CD4-positive, alpha-beta memory T cell (primary cell): ENCODE results near the gene OST4. TPM values are rescaled to one million over a fixed set of nuclear protein-coding genes. Genes with fewer than 3 reads are reported as not detected.

Experiments
- CTCF ChIA-PET: fragments of 350-600 bp; sonication (Branson Sonifier 250); formaldehyde crosslinking; loops from one replicate; lab custom pipeline; 2021; ENCODE audit warnings: inconsistent platforms; ENCODE audit not compliant: partially characterized antibody; lab: Charles Lee
- POLR2A ChIA-PET: fragments of 350-600 bp; sonication (Branson Sonifier 250); formaldehyde crosslinking; loops from one replicate; lab custom pipeline; 2021; ENCODE audit not compliant: partially characterized antibody; lab: Charles Lee
- DNase-seq, 5 donors: peaks; one replicate each; pipeline versions ENCODE4 v3.0.0 to v3.0.0-alpha.2; 2020 to 2022; ENCODE audit warnings: mixed read lengths in 1 of 5
- H3K27ac ChIP-seq: one replicate; pipeline ENCODE4 v1.7.0; 2013; ENCODE audit warnings: low read depth, low read length
- H3K27me3 ChIP-seq: 2 replicates; pipeline ENCODE4 v1.7.0; 2013; ENCODE audit warnings: mild to moderate bottlenecking, low read length, moderate library complexity; ENCODE audit not compliant: insufficient read depth
- H3K36me3 ChIP-seq: 2 replicates; pipeline ENCODE4 v1.7.0; 2013; ENCODE audit warnings: mild to moderate bottlenecking, low read length, moderate library complexity; ENCODE audit not compliant: insufficient read depth
- H3K4me1 ChIP-seq: 2 replicates; pipeline ENCODE4 v1.7.0; 2013; ENCODE audit warnings: mild to moderate bottlenecking, low read length, moderate library complexity; ENCODE audit not compliant: insufficient read depth
- H3K4me3 ChIP-seq, 2 donors: one replicate each; pipeline ENCODE4 v1.7.0; 2013; ENCODE audit warnings: low read length in 2 of 2, mild to moderate bottlenecking in 1 of 2
- H3K9me3 ChIP-seq, 2 donors: one replicate each; pipeline ENCODE4 v1.7.0; 2013; ENCODE audit warnings: low read length in 2 of 2, control low read depth in 1 of 2; ENCODE audit not compliant: control insufficient read depth in 1 of 2
- H3K27ac Mint-ChIP-seq, 7 donors: one replicate each; pipeline ENCODE4 v1.8.0; 2020 to 2021; ENCODE audit warnings: mixed read lengths in 7 of 7, mild to moderate bottlenecking in 6 of 7, inconsistent platforms in 3 of 7, moderate library complexity in 3 of 7
- H3K27me3 Mint-ChIP-seq, 2 donors: one replicate each; pipeline ENCODE4 v1.8.0; 2020 to 2021; ENCODE audit warnings: mixed read lengths in 2 of 2
- H3K36me3 Mint-ChIP-seq, 2 donors: one replicate each; pipeline ENCODE4 v1.8.0; 2020 to 2021; ENCODE audit warnings: mixed read lengths in 2 of 2, inconsistent platforms in 1 of 2, mild to moderate bottlenecking in 1 of 2
- H3K4me1 Mint-ChIP-seq, 4 donors: one replicate each; pipeline ENCODE4 v1.8.0; 2020 to 2021; ENCODE audit warnings: mixed read lengths in 4 of 4, mild to moderate bottlenecking in 1 of 4
- H3K4me3 Mint-ChIP-seq, 8 donors: one replicate each; pipeline ENCODE4 v1.8.0; 2020 to 2021; ENCODE audit warnings: mixed read lengths in 8 of 8, mild to moderate bottlenecking in 7 of 8, moderate library complexity in 6 of 8, inconsistent platforms in 3 of 8
- H3K9me3 Mint-ChIP-seq, 8 donors: one replicate each; pipeline ENCODE4 v1.8.0; 2020 to 2021; ENCODE audit warnings: mixed read lengths in 8 of 8, mild to moderate bottlenecking in 5 of 8, inconsistent platforms in 3 of 8, moderate library complexity in 1 of 8
- intact Hi-C: fragments of 100-400 bp; cut with micrococcal nuclease; formaldehyde crosslinking; loops from one replicate; pipeline ENCODE4 v1.15.1; 2023
- polyA plus RNA-seq, 2 donors: library from polyadenylated mRNA; unstranded; fragments of 300-500 nt; fragmentation: Illumina TruSeq; gene quantifications; one replicate each; pipeline ENCODE4 v1.2.3, GENCODE V29; 2021
- total RNA-seq, 2 experiments: library from RNA; stranded (reverse); gene quantifications; one replicate each; pipeline ENCODE4 v1.2.3, GENCODE V29; 2021

OST4 gene
- total and polyA plus RNA-seq, 4 experiments from 2014 or later, result 269 to 958 (median 587) TPM

DNA sequence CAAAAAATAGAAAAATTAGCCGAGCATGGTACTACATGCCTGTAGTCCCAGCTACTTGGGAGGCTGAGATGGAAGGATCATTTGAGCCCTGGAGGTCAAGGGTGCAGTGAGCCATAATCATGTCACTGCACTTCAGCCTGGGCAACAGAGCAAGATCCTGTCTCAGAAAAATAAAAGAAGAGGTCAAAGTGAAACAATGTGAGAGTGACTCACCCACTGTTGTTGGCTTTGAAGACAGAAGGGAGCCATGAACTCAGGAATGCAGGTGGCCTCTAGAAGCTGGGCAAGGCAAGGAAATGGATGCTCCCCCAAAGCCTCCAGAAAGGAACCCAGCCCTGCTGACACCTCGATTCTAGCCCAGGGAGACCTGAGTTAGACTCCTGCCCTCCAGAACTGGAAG, 42.4 kb downstream of the OST4 start:
- ChIA-PET POLR2A (interaction anchor here (2.1 to 6.8 kb wide), 2 partner anchors 17 to 22 kb away, joined by 4 to 72 read pairs; partner anchors contain the start of gene AGBL5), CTCF (no interaction called here)
- H3K27me3 Mint-ChIP-seq, result no peaks in the 10 kb centered on the region
- no peaks in the 10 kb centered on the region for H3K9me3 Mint-ChIP-seq
- peaks cover 13 to 38% (median 29%) of the 10 kb centered on the region in 4 donors for H3K4me1 Mint-ChIP-seq
- peak overlapping the region in 1 of 8 donors; percentile 31 for H3K4me3 Mint-ChIP-seq
- H3K27me3 ChIP-seq, result no peaks in the 10 kb centered on the region
- DNase-seq, result no peak
- no peak overlapping the region for H3K27ac Mint-ChIP-seq
- intact Hi-C loops, result no loop called here
- no peaks in the 10 kb centered on the region for H3K9me3 ChIP-seq
- H3K27ac ChIP-seq, result no peak overlapping the region
- H3K4me1 ChIP-seq, result peaks cover 17% of the 10 kb centered on the region
- no peak overlapping the region for H3K4me3 ChIP-seq
- H3K36me3 Mint-ChIP-seq, result peaks cover 0 to 27% of the 10 kb centered on the region in 2 donors
- no peaks in the 10 kb centered on the region for H3K36me3 ChIP-seq

DNA sequence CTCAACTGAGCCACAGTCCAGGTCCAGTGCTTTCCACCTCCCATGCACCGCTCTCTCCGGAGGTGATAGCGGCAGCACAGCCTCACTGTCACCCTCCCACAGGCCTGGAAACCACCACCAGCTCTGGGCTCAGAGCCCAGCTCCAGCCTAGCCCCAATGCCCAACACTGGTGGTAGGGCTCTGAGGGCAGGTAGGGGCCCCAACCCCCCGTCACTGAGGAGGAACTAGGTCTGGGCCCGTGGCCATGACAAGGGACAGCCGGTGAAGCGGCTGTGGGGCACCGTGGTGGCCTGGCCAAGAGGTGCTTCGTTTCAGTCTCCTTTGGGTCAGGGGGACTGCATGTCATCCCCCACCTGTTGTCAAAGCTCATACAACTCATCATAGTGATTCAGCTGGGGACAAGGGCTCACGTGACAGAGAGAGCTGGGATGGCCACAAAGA, 44.2 kb downstream of the OST4 start:
- no peak overlapping the region for H3K27ac Mint-ChIP-seq
- no peaks in the 10 kb centered on the region for H3K9me3 Mint-ChIP-seq
- CTCF ChIA-PET, result no interaction called here
- intact Hi-C loops, result no loop called here
- DNase-seq, result no peak
- no peak overlapping the region for H3K4me3 Mint-ChIP-seq
- peaks cover 4 to 24% (median 17%) of the 10 kb centered on the region in 4 donors for H3K4me1 Mint-ChIP-seq
- no peaks in the 10 kb centered on the region for H3K9me3 ChIP-seq
- H3K27me3 Mint-ChIP-seq, result no peaks in the 10 kb centered on the region
- H3K4me3 ChIP-seq, result no peak overlapping the region
- POLR2A ChIA-PET, result no interaction called here
- peaks cover 7% of the 10 kb centered on the region for H3K4me1 ChIP-seq
- H3K36me3 ChIP-seq, result peaks cover 6% of the 10 kb centered on the region
- no peaks in the 10 kb centered on the region for H3K27me3 ChIP-seq
- H3K36me3 Mint-ChIP-seq, result peaks cover 3 to 20% of the 10 kb centered on the region in 2 donors
- H3K27ac ChIP-seq, result no peak overlapping the region

DNA sequence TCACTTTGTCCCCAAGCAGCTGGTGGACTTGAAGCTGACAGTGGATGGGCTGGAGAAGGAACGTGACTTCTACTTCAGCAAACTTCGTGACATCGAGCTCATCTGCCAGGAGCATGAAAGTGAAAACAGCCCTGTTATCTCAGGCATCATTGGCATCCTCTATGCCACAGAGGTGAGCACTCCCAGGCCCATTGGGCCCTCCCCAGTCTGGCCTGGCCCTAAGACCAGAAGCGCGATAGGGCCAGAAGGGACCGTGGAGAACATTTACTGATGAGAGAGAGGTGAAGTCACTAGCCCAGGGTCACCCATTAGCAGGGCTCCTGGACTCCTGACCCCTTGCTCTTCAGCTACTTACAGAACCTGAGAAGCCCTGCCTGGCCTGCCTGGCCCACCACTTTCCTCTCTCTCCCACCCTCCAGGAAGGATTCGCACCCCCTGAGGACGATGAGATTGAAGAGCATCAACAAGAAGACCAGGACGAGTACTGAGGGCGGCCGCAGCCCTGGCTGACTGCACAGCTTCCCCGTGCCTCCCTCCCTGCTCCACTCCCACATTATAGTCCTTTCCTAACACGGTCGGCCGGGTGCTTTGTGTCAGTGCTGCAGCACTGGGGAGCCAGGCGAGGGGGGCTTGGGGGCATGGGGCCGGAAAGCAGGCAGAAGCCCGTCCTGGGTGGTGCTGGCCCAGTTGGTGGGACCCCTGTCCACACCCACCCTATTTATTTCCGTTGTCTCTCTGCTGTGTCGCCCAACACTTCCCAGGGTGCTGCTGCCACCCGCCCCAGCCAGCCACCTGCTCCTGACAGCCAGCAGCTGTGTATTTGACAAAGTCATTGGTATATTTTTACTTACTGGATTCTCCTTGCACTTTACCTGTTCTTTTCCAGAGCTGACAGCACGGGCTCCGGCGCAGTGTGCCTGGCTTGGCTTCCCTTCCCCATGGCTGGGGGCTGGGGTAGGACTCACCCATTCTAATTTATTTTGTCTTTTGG, 45.3 kb downstream of the OST4 start:
- peaks cover 6% of the 10 kb centered on the region for H3K36me3 ChIP-seq
- DNase-seq, result no peak
- ChIA-PET POLR2A (no interaction called here), CTCF (no interaction called here)
- intact Hi-C loops, result no loop called here
- no peak overlapping the region for H3K4me3 ChIP-seq
- peaks cover 3 to 20% of the 10 kb centered on the region in 2 donors for H3K36me3 Mint-ChIP-seq
- no peaks in the 10 kb centered on the region for H3K27me3 ChIP-seq
- no peaks in the 10 kb centered on the region for H3K27me3 Mint-ChIP-seq
- H3K4me1 Mint-ChIP-seq, result peaks cover 2 to 17% (median 12%) of the 10 kb centered on the region in 4 donors
- H3K27ac ChIP-seq, result no peak overlapping the region
- no peaks in the 10 kb centered on the region for H3K4me1 ChIP-seq
- no peaks in the 10 kb centered on the region for H3K9me3 Mint-ChIP-seq
- no peaks in the 10 kb centered on the region for H3K9me3 ChIP-seq
- H3K4me3 Mint-ChIP-seq, result no peak overlapping the region
- peak overlapping the region in 1 of 7 donors; percentile 27 for H3K27ac Mint-ChIP-seq

DNA sequence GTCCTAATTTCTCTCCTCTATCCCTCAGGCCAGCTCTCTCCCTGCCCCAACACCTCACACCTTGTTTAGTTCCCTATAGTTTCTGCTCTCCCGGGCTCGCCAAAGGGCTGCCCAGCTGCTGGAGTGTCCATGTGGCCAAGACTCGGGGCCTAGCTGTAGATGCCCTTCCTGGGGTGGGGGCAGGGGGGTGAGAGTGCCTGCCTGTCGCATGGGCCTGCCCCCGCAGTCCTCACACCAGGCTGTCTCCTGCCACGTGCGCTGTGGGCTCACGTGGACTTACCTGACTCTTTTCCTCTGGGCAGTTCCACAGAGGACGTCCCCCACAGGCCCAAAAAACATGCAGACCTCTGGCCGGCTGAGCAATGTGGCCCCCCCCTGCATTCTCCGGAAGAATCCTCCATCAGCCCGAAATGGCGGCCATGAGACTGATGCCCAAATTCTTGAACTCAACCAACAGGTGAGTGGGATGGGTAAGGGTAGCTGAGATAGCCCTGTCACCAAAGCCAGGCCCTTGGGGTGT, 46.1 kb downstream of the OST4 start:
- no peak overlapping the region for H3K27ac ChIP-seq
- no peaks in the 10 kb centered on the region for H3K9me3 Mint-ChIP-seq
- no peak overlapping the region for H3K4me3 Mint-ChIP-seq
- ChIA-PET POLR2A (no interaction called here), CTCF (no interaction called here)
- H3K27me3 ChIP-seq, result no peaks in the 10 kb centered on the region
- peaks cover 6% of the 10 kb centered on the region for H3K36me3 ChIP-seq
- peaks cover under 1 to 12% (median 10%) of the 10 kb centered on the region in 4 donors for H3K4me1 Mint-ChIP-seq
- intact Hi-C loops, result no loop called here
- H3K4me1 ChIP-seq, result no peaks in the 10 kb centered on the region
- no peak overlapping the region for H3K27ac Mint-ChIP-seq
- no peaks in the 10 kb centered on the region for H3K9me3 ChIP-seq
- H3K4me3 ChIP-seq, result no peak overlapping the region
- DNase-seq, result no peak
- H3K36me3 Mint-ChIP-seq, result peaks cover 3 to 20% of the 10 kb centered on the region in 2 donors
- H3K27me3 Mint-ChIP-seq, result no peaks in the 10 kb centered on the region

DNA sequence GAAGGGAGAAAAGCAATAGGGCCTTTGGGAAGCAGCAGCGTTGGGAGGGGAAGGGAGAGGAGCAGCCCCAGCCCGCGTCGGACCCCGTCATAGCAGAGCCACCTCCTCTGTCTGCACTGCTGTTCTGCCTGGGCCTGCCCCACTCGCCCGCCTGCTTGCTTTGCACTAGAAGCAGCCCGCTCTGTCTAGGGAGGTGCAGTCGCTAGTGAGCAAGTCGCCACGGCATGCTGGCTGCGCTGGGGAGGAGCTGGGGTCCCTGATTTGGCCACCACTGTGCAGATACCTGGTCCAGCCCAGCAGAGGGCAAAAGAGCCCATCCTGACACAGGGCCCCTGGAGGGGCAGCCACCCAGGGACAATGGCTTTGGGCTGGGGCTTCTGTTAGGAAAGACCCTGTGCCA, 46.6 kb downstream of the OST4 start:
- no peak for DNase-seq
- Mint-ChIP-seq H3K4me1 (peaks cover 0 to 8% (median 5%) of the 10 kb centered on the region in 4 donors), H3K27ac (no peak overlapping the region), H3K9me3 (no peaks in the 10 kb centered on the region), H3K27me3 (no peaks in the 10 kb centered on the region), H3K4me3 (no peak overlapping the region), H3K36me3 (peaks cover 3 to 20% of the 10 kb centered on the region in 2 donors)
- ChIA-PET CTCF (no interaction called here), POLR2A (no interaction called here)
- no peak overlapping the region for H3K4me3 ChIP-seq
- H3K36me3 ChIP-seq, result peaks cover 6% of the 10 kb centered on the region
- no peak overlapping the region for H3K27ac ChIP-seq
- no peaks in the 10 kb centered on the region for H3K4me1 ChIP-seq
- no peaks in the 10 kb centered on the region for H3K9me3 ChIP-seq
- intact Hi-C loops, result no loop called here
- H3K27me3 ChIP-seq, result no peaks in the 10 kb centered on the region

DNA sequence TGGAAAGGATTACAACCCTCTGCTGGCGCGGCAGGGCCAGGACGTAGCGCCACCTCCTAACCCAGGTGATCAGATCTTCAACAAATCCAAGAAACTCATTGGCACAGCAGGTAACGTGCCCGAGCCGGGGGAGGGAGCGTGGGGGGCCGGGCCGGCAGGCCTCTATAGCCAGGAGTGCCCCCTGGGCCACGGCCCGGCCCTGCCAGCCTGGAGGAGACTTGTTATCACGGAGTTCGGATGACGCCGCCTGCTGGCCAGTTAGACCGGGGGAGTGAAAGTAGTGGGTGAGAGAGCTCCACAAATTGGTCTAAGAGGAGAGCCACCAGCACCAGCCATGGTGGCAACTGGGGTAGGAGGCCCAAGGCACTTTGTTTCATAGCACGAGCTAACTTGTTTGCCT, 47.3 kb downstream of the OST4 start:
- POLR2A ChIA-PET, result no interaction called here
- DNase-seq, result no peak
- Mint-ChIP-seq H3K27me3 (no peaks in the 10 kb centered on the region), H3K4me1 (peaks cover 0 to 2% (median under 1%) of the 10 kb centered on the region in 4 donors), H3K4me3 (no peak overlapping the region), H3K9me3 (no peaks in the 10 kb centered on the region), H3K36me3 (peaks cover 3 to 14% of the 10 kb centered on the region in 2 donors), H3K27ac (no peak overlapping the region)
- Histone ChIP-seq H3K27ac (no peak overlapping the region), H3K9me3 (no peaks in the 10 kb centered on the region), H3K27me3 (no peaks in the 10 kb centered on the region), H3K4me1 (no peaks in the 10 kb centered on the region), H3K4me3 (no peak overlapping the region), H3K36me3 (peaks cover 6% of the 10 kb centered on the region)
- intact Hi-C loops, result no loop called here
- CTCF ChIA-PET, result no interaction called here

DNA sequence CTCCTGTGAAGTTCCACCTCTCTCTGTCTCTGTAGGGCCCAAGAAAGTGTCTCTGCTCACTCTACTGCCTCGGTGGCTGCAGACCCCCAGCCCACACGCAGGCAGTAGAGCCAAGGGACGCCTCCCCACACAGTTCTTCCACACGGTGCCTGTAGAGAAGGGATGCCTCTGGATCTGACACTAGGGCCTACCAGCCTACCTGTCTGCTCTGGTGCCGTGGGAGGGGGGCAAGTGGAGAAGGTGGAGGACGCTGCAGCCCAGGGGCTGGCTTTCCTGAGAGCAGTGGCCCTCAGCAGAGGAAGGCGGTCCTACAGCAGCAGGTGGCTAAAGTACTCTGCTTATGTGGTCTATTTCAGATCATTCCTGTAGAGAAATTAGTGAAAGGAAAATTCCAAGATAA, 47.7 kb downstream of the OST4 start:
- Mint-ChIP-seq H3K27me3 (no peaks in the 10 kb centered on the region), H3K4me1 (peaks cover 0 to 1% (median 0%) of the 10 kb centered on the region in 4 donors), H3K36me3 (peaks cover 3 to 14% of the 10 kb centered on the region in 2 donors), H3K9me3 (no peaks in the 10 kb centered on the region), H3K4me3 (no peak overlapping the region), H3K27ac (no peak overlapping the region)
- H3K4me3 ChIP-seq, result no peak overlapping the region
- CTCF ChIA-PET, result interaction anchor here (1.5 kb wide), 1 partner anchor 62 kb away, joined by 3 read pairs; no protein-coding TSS in a partner anchor
- peaks cover 6% of the 10 kb centered on the region for H3K36me3 ChIP-seq
- no peaks in the 10 kb centered on the region for H3K27me3 ChIP-seq
- H3K9me3 ChIP-seq, result no peaks in the 10 kb centered on the region
- POLR2A ChIA-PET, result no interaction called here
- no peak overlapping the region for H3K27ac ChIP-seq
- DNase-seq, result no peak
- H3K4me1 ChIP-seq, result no peaks in the 10 kb centered on the region
- intact Hi-C loops, result no loop called here
